NCI-H345 (cell line): ENCODE data around the gene COL27A1.
"Not testable (repeated sequence)": the region's sequence is repeated elsewhere in the genome, so short reads cannot be mapped to it uniquely, and the experiment has no call there.

Experiments used
- DNase-seq: peaks from one replicate; lab custom pipeline; 2025; lab: John Stamatoyannopoulos, UW

Gene COL27A1

GRCh38 chr9:114324492-114324891 is 169.2 kb downstream of the COL27A1 start:
- no peak for DNase-seq

GRCh38 chr9:114324965-114325364 is 169.6 kb downstream of the COL27A1 start:
- not testable (repeated sequence) for DNase-seq

GRCh38 chr9:114325684-114326254 is 170.4 kb downstream of the COL27A1 start:
- DNase-seq: not testable (repeated sequence)

GRCh38 chr9:114327749-114328148 is 172.4 kb downstream of the COL27A1 start:
- DNase-seq: no peak

GRCh38 chr9:114328357-114328820 is 173.1 kb downstream of the COL27A1 start:
- DNase-seq: not testable (repeated sequence)

GRCh38 chr9:114328937-114329624 is 173.7 kb downstream of the COL27A1 start:
- DNase-seq: not testable (repeated sequence)

- not testable (repeated sequence) for DNase-seq
Observed at GRCh38 chr9:114329625-114330022, 174.3 kb downstream of the COL27A1 start, which contains the start of gene ORM2. Gene ORM2 (plus strand): TSS chr9:114329869. CDS start chr9:114329905, 36 bp downstream.

- no peak for DNase-seq
Observed at GRCh38 chr9:114330636-114331035, 175.3 kb downstream of the COL27A1 start.

- DNase-seq: not testable (repeated sequence)
Observed at GRCh38 chr9:114331229-114332195, 176.2 kb downstream of the COL27A1 start.

- DNase-seq: not testable (repeated sequence)
Observed at GRCh38 chr9:114332474-114333040, 177.2 kb downstream of the COL27A1 start.

- DNase-seq: not testable (repeated sequence)
Observed at GRCh38 chr9:114333718-114334117, 178.4 kb downstream of the COL27A1 start.

- no peak for DNase-seq
Observed at GRCh38 chr9:114334490-114334889, 179.2 kb downstream of the COL27A1 start.

GRCh38 chr9:114335745-114336144 is 180.4 kb downstream of the COL27A1 start:
- DNase-seq: no peak

GRCh38 chr9:114336157-114336556 is 180.8 kb downstream of the COL27A1 start:
- DNase-seq: no peak

GRCh38 chr9:114336699-114337395 is 181.5 kb downstream of the COL27A1 start:
- DNase-seq: no peak

- DNase-seq: no peak
Observed at GRCh38 chr9:114338187-114338586, 182.8 kb downstream of the COL27A1 start.

- DNase-seq: no peak
Observed at GRCh38 chr9:114339130-114339908, 184.0 kb downstream of the COL27A1 start.

- no peak for DNase-seq
Observed at GRCh38 chr9:114341152-114341830, 186.0 kb downstream of the COL27A1 start.

- DNase-seq: no peak
Observed at GRCh38 chr9:114341991-114342390, 186.7 kb downstream of the COL27A1 start.
